ENCODE measurements around the gene ULK4. TPM values are rescaled to one million over a fixed set of nuclear protein-coding genes. Genes with fewer than 3 reads are reported as not detected.

Gene ULK4
- total RNA-seq, 1 donor from 2014 or later, result 18.6 TPM

DNA sequence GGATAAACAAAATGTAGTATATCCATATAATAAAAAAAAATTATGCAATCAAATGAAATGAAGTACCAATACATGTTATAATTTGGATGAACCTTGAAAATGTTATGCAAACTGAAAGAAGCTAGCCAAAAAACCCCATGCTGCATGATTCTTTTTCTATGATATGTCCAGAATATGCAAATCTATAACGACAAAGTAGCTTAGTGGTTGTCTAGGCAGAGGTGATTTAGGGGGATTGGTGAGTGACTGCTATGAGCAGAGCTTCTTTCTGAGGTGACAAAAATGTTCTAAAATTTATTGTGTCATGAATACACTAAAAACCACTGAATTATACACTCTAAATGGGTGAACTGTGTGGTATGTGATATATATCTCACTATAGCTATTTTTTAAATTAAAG is 438.0 kb downstream of the ULK4 start:
- intact Hi-C loops (cut with micrococcal nuclease), result no loop called here
- POLR2A ChIA-PET, result no interaction called here

DNA sequence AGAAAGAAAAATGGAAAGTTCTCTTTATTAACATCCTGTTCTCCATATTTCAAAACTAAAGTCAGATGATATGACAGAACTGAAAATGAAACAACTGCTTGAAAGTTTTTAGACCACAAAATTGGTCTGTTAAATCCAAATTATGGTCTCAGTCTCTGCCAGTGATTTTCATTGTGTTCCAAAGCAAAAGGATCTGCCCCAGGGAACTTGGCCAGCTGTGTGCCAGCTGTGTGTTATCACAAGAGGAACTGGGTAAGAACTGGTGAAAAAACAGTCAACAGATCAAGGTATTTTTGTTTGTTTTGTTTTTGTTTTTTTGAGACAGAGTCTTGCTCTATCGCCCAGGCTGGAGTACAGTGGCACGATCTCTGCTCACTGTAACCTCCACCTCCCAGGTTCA is 439.3 kb downstream of the ULK4 start:
- no peaks in the 10 kb centered on the region for H3K36me3 Mint-ChIP-seq (ENCODE audit: low read depth)
- H3K9me3 Mint-ChIP-seq, result no peaks in the 10 kb centered on the region
- ChIA-PET POLR2A (no interaction called here), CTCF (no interaction called here)
- peak overlapping the region; percentile 27 for H3K27ac Mint-ChIP-seq
- ATAC-seq (ENCODE audit: low read depth) (no peak), DNase-seq (no peak)
- intact Hi-C loops (cut with micrococcal nuclease), result no loop called here
- H3K27me3 Mint-ChIP-seq, result no peaks in the 10 kb centered on the region
- TF ChIP-seq CTCF (IDR thresholded peaks at IDR 0.05), result no peak
- peak overlapping the region; percentile 21 for H3K4me3 Mint-ChIP-seq
- H3K4me1 Mint-ChIP-seq, result peaks cover 7% of the 10 kb centered on the region

More for the DNA sequence above, 438.0 kb downstream of the ULK4 start:
- Mint-ChIP-seq H3K4me1 (peaks cover 7% of the 10 kb centered on the region), H3K36me3 (ENCODE audit: low read depth) (no peaks in the 10 kb centered on the region), H3K27ac (no peak overlapping the region), H3K4me3 (no peak overlapping the region), H3K27me3 (no peaks in the 10 kb centered on the region), H3K9me3 (no peaks in the 10 kb centered on the region)
- TF ChIP-seq CTCF (IDR thresholded peaks at IDR 0.05), result no peak
- DNase-seq, result no peak
- CTCF ChIA-PET, result no interaction called here
- no peak for ATAC-seq (ENCODE audit: low read depth)

DNA sequence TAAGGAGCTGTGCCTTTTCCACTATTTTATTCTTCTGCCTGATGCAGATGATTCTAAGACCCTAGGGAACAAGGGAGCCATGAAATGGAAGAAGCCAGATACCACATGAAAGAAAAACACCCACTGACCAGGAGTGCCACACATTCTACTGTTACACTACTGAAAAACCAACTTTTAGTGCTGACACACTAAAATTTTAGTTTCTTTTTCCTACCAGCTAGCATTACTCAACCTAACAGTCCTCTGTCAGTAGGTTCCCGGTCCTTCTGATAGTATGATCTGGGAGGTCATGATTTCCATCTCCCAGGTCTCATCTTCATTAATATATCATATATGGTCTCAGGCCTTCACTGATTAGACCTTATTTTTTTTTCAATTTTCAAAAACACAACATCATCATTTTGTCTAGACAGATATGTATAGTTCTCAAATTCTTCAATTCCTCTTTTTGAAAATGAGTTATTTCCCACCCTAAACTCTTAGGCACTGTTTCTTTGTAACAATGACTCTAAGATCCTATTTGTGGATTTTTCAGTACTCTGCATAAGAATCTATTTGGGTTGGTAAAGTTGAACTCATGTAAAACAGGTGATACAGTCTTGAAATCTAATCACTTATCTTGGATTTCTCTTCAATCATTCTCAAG is 440.8 kb downstream of the ULK4 start:
- Mint-ChIP-seq H3K4me1 (peaks cover 7% of the 10 kb centered on the region), H3K4me3 (no peak overlapping the region), H3K36me3 (ENCODE audit: low read depth) (peaks cover 2% of the 10 kb centered on the region), H3K9me3 (peaks cover 2% of the 10 kb centered on the region), H3K27me3 (no peaks in the 10 kb centered on the region), H3K27ac (no peak overlapping the region)
- intact Hi-C loops (cut with micrococcal nuclease), result no loop called here
- ChIA-PET CTCF (no interaction called here), POLR2A (interaction anchor here (0.7 kb wide), 1 partner anchor 1044 kb away, joined by 3 read pairs; the partner anchor contains the start of gene ZNF619)
- DNase-seq (no peak), ATAC-seq (ENCODE audit: low read depth) (no peak)
- TF ChIP-seq CTCF (IDR thresholded peaks at IDR 0.05), result no peak

DNA sequence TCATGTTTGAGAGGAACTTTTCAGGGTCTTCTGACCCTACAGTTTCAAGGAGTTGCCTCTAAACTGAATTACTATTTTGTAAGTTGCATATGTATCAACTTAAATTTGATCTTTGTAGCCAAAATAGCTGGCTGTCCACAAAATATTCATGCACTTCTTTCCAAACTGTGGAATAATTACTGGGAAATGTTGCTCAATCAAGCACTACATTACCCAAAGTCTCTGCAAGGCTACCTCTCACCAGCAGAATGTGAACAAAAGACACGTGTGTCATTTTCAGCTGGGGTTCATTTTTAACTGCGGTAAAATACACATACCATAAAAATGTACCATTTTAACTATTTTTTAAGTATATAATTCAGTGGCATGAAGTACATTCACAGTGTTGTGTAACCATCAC is 442.2 kb downstream of the ULK4 start:
- H3K27ac Mint-ChIP-seq, result no peak overlapping the region
- H3K4me3 Mint-ChIP-seq, result no peak overlapping the region
- H3K27me3 Mint-ChIP-seq, result no peaks in the 10 kb centered on the region
- POLR2A ChIA-PET, result no interaction called here
- CTCF ChIA-PET, result no interaction called here
- ATAC-seq (ENCODE audit: low read depth) (no peak), DNase-seq (no peak)
- TF ChIP-seq CTCF (IDR thresholded peaks at IDR 0.05), result no peak
- H3K4me1 Mint-ChIP-seq, result peaks cover 7% of the 10 kb centered on the region
- H3K36me3 Mint-ChIP-seq (ENCODE audit: low read depth), result peaks cover 2% of the 10 kb centered on the region
- intact Hi-C loops (cut with micrococcal nuclease), result no loop called here
- H3K9me3 Mint-ChIP-seq, result peaks cover 5% of the 10 kb centered on the region

GRCh38 chr3:41518626-41519025 is 443.3 kb downstream of the ULK4 start:
- ChIA-PET CTCF (no interaction called here), POLR2A (no interaction called here)
- intact Hi-C loops (cut with micrococcal nuclease), result no loop called here
- no peaks in the 10 kb centered on the region for H3K27me3 Mint-ChIP-seq
- H3K27ac Mint-ChIP-seq, result no peak overlapping the region
- no peak for DNase-seq
- H3K36me3 Mint-ChIP-seq (ENCODE audit: low read depth), result peaks cover 6% of the 10 kb centered on the region
- peaks cover 7% of the 10 kb centered on the region for H3K4me1 Mint-ChIP-seq
- no peak overlapping the region for H3K4me3 Mint-ChIP-seq
- ATAC-seq (ENCODE audit: low read depth), result no peak
- no peak for TF ChIP-seq CTCF (IDR thresholded peaks at IDR 0.05)
- peaks cover 8% of the 10 kb centered on the region for H3K9me3 Mint-ChIP-seq
